ENCODE results near the gene HMGCLL1.

The HMGCLL1 gene

GRCh38 chr6:55497694-55498093, 81.3 kb downstream of the HMGCLL1 start:
- ChIA-PET POLR2A (no interaction called here), CTCF (interaction anchor here (1.0 to 1.2 kb wide), 3 partner anchors 8 to 221 kb away, joined by 3 to 4 read pairs (median 3); no protein-coding TSS in a partner anchor)
- no peak for DNase-seq (ENCODE audit: extremely low spot score)
- TF ChIP-seq CTCF (IDR thresholded peaks at IDR 0.05; ENCODE audit: control extremely low read depth, extremely low read depth, low read depth, missing control alignments) = no peak

GRCh38 chr6:55496201-55496600, 82.8 kb downstream of the HMGCLL1 start:
- ChIA-PET POLR2A (no interaction called here), CTCF (interaction anchor here (0.8 kb wide), 1 partner anchor 23 kb away, joined by 3 read pairs; no protein-coding TSS in a partner anchor)
- TF ChIP-seq CTCF (IDR thresholded peaks at IDR 0.05; ENCODE audit: control extremely low read depth, extremely low read depth, low read depth, missing control alignments) = no peak
- no peak for DNase-seq (ENCODE audit: extremely low spot score)

- TF ChIP-seq CTCF (IDR thresholded peaks at IDR 0.05; ENCODE audit: control extremely low read depth, extremely low read depth, low read depth, missing control alignments) = no peak
- POLR2A ChIA-PET = no interaction called here
- no peak for DNase-seq (ENCODE audit: extremely low spot score)
- CTCF ChIA-PET = no interaction called here
These were observed 83.7 kb downstream of the HMGCLL1 start for GRCh38 chr6:55495277-55495676.

- DNase-seq (ENCODE audit: extremely low spot score) = no peak
- ChIA-PET CTCF (no interaction called here), POLR2A (no interaction called here)
- no peak for TF ChIP-seq CTCF (IDR thresholded peaks at IDR 0.05; ENCODE audit: control extremely low read depth, extremely low read depth, low read depth, missing control alignments)
These were observed 84.6 kb downstream of the HMGCLL1 start for GRCh38 chr6:55494411-55494810.

GRCh38 chr6:55492259-55492658, 86.7 kb downstream of the HMGCLL1 start:
- no peak for DNase-seq (ENCODE audit: extremely low spot score)
- POLR2A ChIA-PET = no interaction called here
- CTCF ChIA-PET = no interaction called here

GRCh38 chr6:55490871-55491270, 88.1 kb downstream of the HMGCLL1 start:
- TF ChIP-seq CTCF (IDR thresholded peaks at IDR 0.05; ENCODE audit: control extremely low read depth, extremely low read depth, low read depth, missing control alignments) = no peak
- DNase-seq (ENCODE audit: extremely low spot score) = no peak
- ChIA-PET POLR2A (no interaction called here), CTCF (interaction anchor here (1.3 to 1.7 kb wide), 3 partner anchors 9 to 17 kb away, joined by 3 to 5 read pairs (median 4); no protein-coding TSS in a partner anchor)

More at GRCh38 chr6:55492259-55492658, 86.7 kb downstream of the HMGCLL1 start:
- no peak for TF ChIP-seq CTCF (IDR thresholded peaks at IDR 0.05; ENCODE audit: control extremely low read depth, extremely low read depth, low read depth, missing control alignments)

GRCh38 chr6:55474382-55474781, 104.6 kb downstream of the HMGCLL1 start:
- TF ChIP-seq CTCF (IDR thresholded peaks at IDR 0.05; ENCODE audit: control extremely low read depth, extremely low read depth, low read depth, missing control alignments) = no peak
- ChIA-PET POLR2A (no interaction called here), CTCF (interaction anchor here (1.1 kb wide), 1 partner anchor 11 kb away, joined by 3 read pairs; no protein-coding TSS in a partner anchor)
- DNase-seq (ENCODE audit: extremely low spot score) = no peak

Data from GM10248 (cell line).